Prostate gland (tissue), 2 donors: ENCODE measurements around the gene OR52E6. TPM values are rescaled to one million over a fixed set of nuclear protein-coding genes. Genes with fewer than 3 reads are reported as not detected.

ENCODE experiments used
- DNase-seq: peaks from one replicate; pipeline ENCODE4 v3.0.0-alpha.2; 2019; ENCODE audit warnings: low spot score
- H3K27ac ChIP-seq, 2 donors: fragments of 200-600 bp; sonication (generic); 2 replicates each; pipeline ENCODE4 v1.5.1; 2017 to 2019
- H3K27me3 ChIP-seq: fragments of 200-600 bp; sonication (generic); replicated peaks from 2 replicates; pipeline ENCODE4 v1.5.1; 2019; ENCODE audit not compliant: insufficient read depth
- H3K36me3 ChIP-seq, 2 donors: fragments of 200-600 bp; sonication (generic); 1 replicate in 1 of 2; 2 replicates in 1 of 2; pipeline versions ENCODE4 v1.5.1 to v1.8.1; 2017 to 2019
- H3K4me1 ChIP-seq: fragments of 200-600 bp; sonication (generic); replicated peaks from 2 replicates; pipeline ENCODE4 v1.5.1; 2019
- H3K4me3 ChIP-seq, 2 donors: fragments of 200-600 bp; sonication (generic); 2 replicates each; pipeline ENCODE4 v1.5.1; 2017 to 2019
- H3K9me3 ChIP-seq: fragments of 200-600 bp; sonication (generic); 2 replicates; pipeline ENCODE4 v1.5.1; 2017
- CTCF ChIP-seq, 4 experiments: fragments of 200-600 bp in 2 of 4; fragments of 450-650 bp in 2 of 4; sonication (generic) in 2 of 4; IDR thresholded peaks; 1 replicate in 3 of 4; 2 replicates in 1 of 4; pipeline ENCODE4 v1.5.1; 2016 to 2019; ENCODE audit warnings: antibody characterized with exemption in 4 of 4, mild to moderate bottlenecking in 2 of 4, moderate library complexity in 2 of 4
- POLR2A ChIP-seq: fragments of 450-650 bp; IDR thresholded peaks from one replicate; pipeline ENCODE4 v1.6.1; 2016; ENCODE audit warnings: antibody characterized with exemption, mild to moderate bottlenecking
- POLR2AphosphoS5 ChIP-seq: sonication (generic); formaldehyde crosslinking; IDR thresholded peaks from one replicate; pipeline ENCODE4 v1.6.1; 2017; ENCODE audit warnings: antibody characterized with exemption
- WGBS: methylation state at CpG from one replicate; pipeline ENCODE4 v1.1.5; 2018; 5-methylcytosine and 5-hydroxymethylcytosine counted together
- intact Hi-C: fragments of 100-400 bp; cut with DNase I; formaldehyde crosslinking; loops from one replicate; pipeline ENCODE4 v1.14.2; 2022
- total RNA-seq, 2 donors: library from RNA; depleted of rRNA; stranded (reverse); fragments of >200 nt; gene quantifications; one replicate each; pipeline ENCODE4 v1.1.0, GENCODE V29; 2016

OR52E6 gene
- total RNA-seq, 2 donors from 2014 or later: not detected

GRCh38 chr11:5808500-5809121 lies 33.1 kb downstream of the OR52E6 start, which contains the start of gene OR52N2:
TSS of gene OR52N2 (plus strand) at chr11:5808924. CDS start at chr11:5820336, 11,412 bp downstream.
- no peak for TF ChIP-seq POLR2AphosphoS5
- no peak for TF ChIP-seq POLR2A
- TF ChIP-seq CTCF (IDR thresholded peaks at IDR 0.05): peak; percentile 41 to 79 (median 68)
- no peaks in the 10 kb centered on the region for H3K36me3 ChIP-seq
- no peaks in the 10 kb centered on the region for H3K9me3 ChIP-seq
- no peaks in the 10 kb centered on the region for H3K4me1 ChIP-seq
- H3K27me3 ChIP-seq: no peaks in the 10 kb centered on the region
- H3K27ac ChIP-seq: no peak within 1 kb of the TSS
- 24% methylated on average over 24 of the region's 24 CpGs for WGBS
- H3K4me3 ChIP-seq: peak within 1 kb of the TSS; percentile 18 to 20
- intact Hi-C loops: loop anchor here (5.0 to 10.0 kb wide), 3 partner anchors 134 to 681 kb away; no protein-coding TSS in a partner anchor
- peak; percentile 63 for DNase-seq

GRCh38 chr11:5807580-5807979 lies 34.1 kb downstream of the OR52E6 start:
- 59% methylated on average over 10 of the region's 10 CpGs for WGBS
- TF ChIP-seq CTCF (IDR thresholded peaks at IDR 0.05) (no peak), POLR2AphosphoS5 (no peak), POLR2A (no peak)
- intact Hi-C loops: loop anchor here (5.0 to 10.0 kb wide), 3 partner anchors 133 to 680 kb away; no protein-coding TSS in a partner anchor

GRCh38 chr11:5803982-5804381 lies 37.7 kb downstream of the OR52E6 start:
- no peak for DNase-seq
- 90% methylated on average over 5 of the region's 5 CpGs for WGBS
- Histone ChIP-seq H3K4me1 (no peaks in the 10 kb centered on the region), H3K4me3 (no peak overlapping the region), H3K36me3 (no peaks in the 10 kb centered on the region), H3K27me3 (no peaks in the 10 kb centered on the region), H3K27ac (no peak overlapping the region), H3K9me3 (no peaks in the 10 kb centered on the region)
- TF ChIP-seq POLR2AphosphoS5: no peak
- TF ChIP-seq POLR2A: no peak
- no peak for TF ChIP-seq CTCF (IDR thresholded peaks at IDR 0.05)
- intact Hi-C loops: loop anchor here (10.0 kb wide), 1 partner anchor 129 kb away; no protein-coding TSS in a partner anchor

More at GRCh38 chr11:5807580-5807979, 34.1 kb downstream of the OR52E6 start:
- no peak for DNase-seq
- Histone ChIP-seq H3K27me3 (no peaks in the 10 kb centered on the region), H3K36me3 (no peaks in the 10 kb centered on the region), H3K4me1 (no peaks in the 10 kb centered on the region), H3K27ac (no peak overlapping the region), H3K9me3 (no peaks in the 10 kb centered on the region), H3K4me3 (no peak overlapping the region)

GRCh38 chr11:5796541-5796940 lies 45.2 kb downstream of the OR52E6 start:
- 69% methylated on average over 6 of the region's 6 CpGs for WGBS
- DNase-seq: no peak
- intact Hi-C loops: no loop called here
- H3K27me3 ChIP-seq: no peaks in the 10 kb centered on the region
- H3K4me1 ChIP-seq: no peaks in the 10 kb centered on the region
- no peaks in the 10 kb centered on the region for H3K36me3 ChIP-seq
- H3K4me3 ChIP-seq: no peak overlapping the region
- H3K27ac ChIP-seq: no peak overlapping the region
- TF ChIP-seq POLR2AphosphoS5 (no peak), CTCF (IDR thresholded peaks at IDR 0.05) (no peak), POLR2A (no peak)
- H3K9me3 ChIP-seq: no peaks in the 10 kb centered on the region

GRCh38 chr11:5791165-5791564 lies 50.5 kb downstream of the OR52E6 start, which contains the start of gene OR52N1:
TSS of gene OR52N1 (minus strand) at chr11:5791265. CDS start at chr11:5788816, 2,449 bp downstream.
- H3K4me3 ChIP-seq: no peak within 1 kb of the TSS
- TF ChIP-seq POLR2A: no peak
- no peak for TF ChIP-seq CTCF (IDR thresholded peaks at IDR 0.05)
- TF ChIP-seq POLR2AphosphoS5: no peak
- no peak for DNase-seq
- no peaks in the 10 kb centered on the region for H3K4me1 ChIP-seq
- H3K27ac ChIP-seq: no peak within 1 kb of the TSS
- H3K27me3 ChIP-seq: no peaks in the 10 kb centered on the region
- H3K9me3 ChIP-seq: no peaks in the 10 kb centered on the region
- 78% methylated on average over 3 of the region's 3 CpGs for WGBS
- intact Hi-C loops: no loop called here
- no peaks in the 10 kb centered on the region for H3K36me3 ChIP-seq
